Activated B cell treated with CpG ODN at 0.5 μM for 24 hours (primary cell): Measurements from ENCODE around the gene KANK2. TPM values are rescaled to one million over a fixed set of nuclear protein-coding genes. Genes with fewer than 3 reads are reported as not detected.

Source experiments
- ATAC-seq: fragments of 200-7000 bp; cut with Tn5 transposase; one replicate; pipeline ENCODE4 v1.10.0; 2021; ENCODE audit warnings: low read depth, mild to moderate bottlenecking, moderate library complexity
- CTCF ChIA-PET: fragments of 350-600 bp; sonication (Branson Sonifier 250); formaldehyde crosslinking; loops from one replicate; lab custom pipeline; 2021; ENCODE audit warnings: antibody characterized with exemption; lab: Charles Lee
- POLR2A ChIA-PET: fragments of 350-600 bp; sonication (Branson Sonifier 250); formaldehyde crosslinking; loops from one replicate; lab custom pipeline; 2021; ENCODE audit warnings: antibody characterized with exemption; lab: Charles Lee
- DNase-seq: peaks from one replicate; pipeline ENCODE4 v3.0.0; 2022
- H3K27ac Mint-ChIP-seq: one replicate; pipeline ENCODE4 v1.8.0; 2020; ENCODE audit warnings: mixed read lengths
- H3K27me3 Mint-ChIP-seq: one replicate; pipeline ENCODE4 v1.8.0; 2021; ENCODE audit warnings: mixed read lengths
- H3K36me3 Mint-ChIP-seq: one replicate; pipeline ENCODE4 v1.8.0; 2021; ENCODE audit warnings: low read depth, mixed read lengths
- H3K4me1 Mint-ChIP-seq: one replicate; pipeline ENCODE4 v1.8.0; 2021; ENCODE audit warnings: mixed read lengths
- H3K4me3 Mint-ChIP-seq: one replicate; pipeline ENCODE4 v1.8.0; 2020; ENCODE audit warnings: mild to moderate bottlenecking, mixed read lengths
- H3K9me3 Mint-ChIP-seq: one replicate; pipeline ENCODE4 v1.8.0; 2020; ENCODE audit warnings: mixed read lengths
- intact Hi-C: fragments of 100-400 bp; cut with micrococcal nuclease; formaldehyde crosslinking; loops from one replicate; pipeline ENCODE4 v1.15.1; 2024
- total RNA-seq: library from RNA; stranded (reverse); gene quantifications from 2 replicates; pipeline ENCODE4 v1.2.3, GENCODE V29; 2022
- TF ChIP-seq, protein P1 (sequence below): fragments of 200-600 bp; IDR thresholded peaks from one replicate; pipeline ENCODE4 v1.8.0; 2022; ENCODE audit warnings: antibody characterized with exemption, mild to moderate bottlenecking

The KANK2 gene
- total RNA-seq, 1 donor from 2014 or later = 3.3 TPM

DNA sequence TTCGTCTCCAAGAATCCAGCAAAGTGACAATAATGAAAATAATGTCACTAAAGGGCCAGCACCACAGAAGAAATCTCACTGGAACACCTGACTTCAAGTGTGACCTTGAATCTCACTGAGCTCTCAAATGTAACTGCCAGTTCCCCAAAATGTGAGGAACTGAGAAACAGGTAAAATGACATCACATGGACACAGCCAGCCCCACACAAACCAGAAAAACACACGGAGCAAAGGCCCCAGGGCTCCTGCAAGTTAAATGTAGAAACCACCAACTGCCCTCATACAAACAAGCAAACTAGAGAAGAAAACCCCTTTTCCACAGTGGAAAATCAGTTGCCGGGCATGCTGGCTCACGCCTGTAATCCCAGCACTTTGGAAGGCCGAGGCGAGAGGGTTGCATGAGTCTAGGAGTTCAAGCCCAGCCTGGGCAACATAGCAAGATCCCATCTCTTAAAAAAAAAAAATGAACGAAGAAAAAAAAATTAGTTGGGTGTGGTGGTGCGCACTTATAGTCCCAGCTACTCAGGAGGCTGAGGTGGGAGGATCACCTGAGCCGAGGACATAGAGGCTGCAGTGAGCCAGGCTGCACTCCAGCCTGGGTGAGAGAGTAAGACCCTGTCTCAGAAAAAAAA is 8.7 kb upstream of the KANK2 start:
- no peaks in the 10 kb centered on the region for H3K36me3 Mint-ChIP-seq
- H3K4me1 Mint-ChIP-seq = peaks cover 14% of the 10 kb centered on the region
- ChIA-PET POLR2A (interaction anchor here (2.5 kb wide), 1 partner anchor 170 kb away, joined by 7 read pairs; no protein-coding TSS in a partner anchor), CTCF (interaction anchor here (0.8 to 3.2 kb wide), 3 partner anchors 69 to 170 kb away, joined by 3 to 19 read pairs (median 4); no protein-coding TSS in a partner anchor)
- H3K27me3 Mint-ChIP-seq = peaks cover 3% of the 10 kb centered on the region
- TF ChIP-seq, protein P1, sequence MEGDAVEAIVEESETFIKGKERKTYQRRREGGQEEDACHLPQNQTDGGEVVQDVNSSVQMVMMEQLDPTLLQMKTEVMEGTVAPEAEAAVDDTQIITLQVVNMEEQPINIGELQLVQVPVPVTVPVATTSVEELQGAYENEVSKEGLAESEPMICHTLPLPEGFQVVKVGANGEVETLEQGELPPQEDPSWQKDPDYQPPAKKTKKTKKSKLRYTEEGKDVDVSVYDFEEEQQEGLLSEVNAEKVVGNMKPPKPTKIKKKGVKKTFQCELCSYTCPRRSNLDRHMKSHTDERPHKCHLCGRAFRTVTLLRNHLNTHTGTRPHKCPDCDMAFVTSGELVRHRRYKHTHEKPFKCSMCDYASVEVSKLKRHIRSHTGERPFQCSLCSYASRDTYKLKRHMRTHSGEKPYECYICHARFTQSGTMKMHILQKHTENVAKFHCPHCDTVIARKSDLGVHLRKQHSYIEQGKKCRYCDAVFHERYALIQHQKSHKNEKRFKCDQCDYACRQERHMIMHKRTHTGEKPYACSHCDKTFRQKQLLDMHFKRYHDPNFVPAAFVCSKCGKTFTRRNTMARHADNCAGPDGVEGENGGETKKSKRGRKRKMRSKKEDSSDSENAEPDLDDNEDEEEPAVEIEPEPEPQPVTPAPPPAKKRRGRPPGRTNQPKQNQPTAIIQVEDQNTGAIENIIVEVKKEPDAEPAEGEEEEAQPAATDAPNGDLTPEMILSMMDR = no peak
- H3K27ac Mint-ChIP-seq = peak overlapping the region; percentile 46
- DNase-seq (no peak), ATAC-seq (peak; percentile 64)
- intact Hi-C loops = loop anchor here (2.0 kb wide), 1 partner anchor 263 kb away; no protein-coding TSS in a partner anchor
- H3K9me3 Mint-ChIP-seq = no peaks in the 10 kb centered on the region
- H3K4me3 Mint-ChIP-seq = no peak overlapping the region

DNA sequence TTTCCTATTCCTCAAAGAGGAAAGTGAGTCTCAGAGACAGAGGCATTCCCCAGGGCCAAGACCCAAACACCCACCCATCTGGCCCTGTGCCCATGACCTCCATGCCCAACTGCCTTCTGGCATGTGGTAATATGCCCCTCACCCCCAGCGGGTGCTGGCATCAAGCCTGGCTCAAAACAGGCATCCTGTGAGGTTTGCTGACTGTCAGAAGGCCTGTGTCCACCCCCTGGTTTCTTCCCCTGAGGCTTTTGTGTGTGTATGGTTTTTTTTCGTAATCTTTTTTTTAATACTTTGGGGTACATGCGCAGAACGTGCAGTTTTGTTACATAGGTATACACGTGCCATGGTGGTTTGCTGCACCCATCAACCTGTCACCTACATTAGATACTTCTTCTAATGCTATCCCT is 7.6 kb upstream of the KANK2 start:
- H3K4me3 Mint-ChIP-seq = no peak overlapping the region
- intact Hi-C loops = loop anchor here (1.0 to 2.0 kb wide), 3 partner anchors 68 to 262 kb away; no protein-coding TSS in a partner anchor
- ChIA-PET CTCF (interaction anchor here (0.6 to 3.2 kb wide), 4 partner anchors 15 to 170 kb away, joined by 3 to 19 read pairs (median 14); no protein-coding TSS in a partner anchor), POLR2A (interaction anchor here (2.5 kb wide), 1 partner anchor 169 kb away, joined by 7 read pairs; no protein-coding TSS in a partner anchor)
- no peak overlapping the region for H3K27ac Mint-ChIP-seq
- H3K36me3 Mint-ChIP-seq = no peaks in the 10 kb centered on the region
- peaks cover 14% of the 10 kb centered on the region for H3K4me1 Mint-ChIP-seq
- no peaks in the 10 kb centered on the region for H3K9me3 Mint-ChIP-seq
- TF ChIP-seq, protein P1 = no peak
- ATAC-seq (no peak), DNase-seq (no peak)
- H3K27me3 Mint-ChIP-seq = peaks cover 3% of the 10 kb centered on the region

DNA sequence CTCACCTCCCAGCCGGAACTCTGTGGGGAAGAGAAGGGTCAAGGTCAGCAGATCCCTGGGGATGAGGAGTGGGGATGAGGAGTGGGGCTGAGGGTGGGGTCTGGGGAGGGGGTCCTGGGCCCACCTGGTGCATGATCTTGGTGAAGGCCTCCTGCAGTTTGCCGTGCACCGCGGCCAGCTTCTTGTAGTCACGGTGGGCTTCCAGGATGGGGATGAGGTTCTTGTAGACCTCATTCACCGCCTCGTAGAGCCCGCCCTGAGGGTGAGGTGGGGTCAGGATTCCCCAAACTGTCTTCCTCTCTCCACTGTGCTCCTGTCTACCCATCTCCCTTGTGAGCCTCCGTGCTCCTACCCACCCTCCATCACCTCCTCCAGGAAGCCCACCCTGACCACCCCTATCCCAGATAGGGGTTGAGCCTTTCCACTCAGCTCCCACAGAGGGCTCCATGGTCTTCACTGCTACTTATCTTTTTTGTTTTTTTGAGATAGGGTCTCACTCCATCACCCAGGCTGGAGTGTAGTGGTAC is 6.8 kb upstream of the KANK2 start:
- Mint-ChIP-seq H3K36me3 (no peaks in the 10 kb centered on the region), H3K4me1 (peaks cover 14% of the 10 kb centered on the region), H3K27ac (no peak overlapping the region), H3K4me3 (no peak overlapping the region), H3K9me3 (no peaks in the 10 kb centered on the region), H3K27me3 (peaks cover 3% of the 10 kb centered on the region)
- TF ChIP-seq, protein P1 = no peak
- POLR2A ChIA-PET = interaction anchor here (2.5 kb wide), 1 partner anchor 168 kb away, joined by 7 read pairs; no protein-coding TSS in a partner anchor
- ATAC-seq (no peak), DNase-seq (no peak)
- intact Hi-C loops = loop anchor here (1.0 to 2.0 kb wide), 3 partner anchors 67 to 261 kb away; no protein-coding TSS in a partner anchor
- CTCF ChIA-PET = interaction anchor here (1.9 to 3.2 kb wide), 3 partner anchors 67 to 169 kb away, joined by 11 to 19 read pairs (median 17); no protein-coding TSS in a partner anchor

DNA sequence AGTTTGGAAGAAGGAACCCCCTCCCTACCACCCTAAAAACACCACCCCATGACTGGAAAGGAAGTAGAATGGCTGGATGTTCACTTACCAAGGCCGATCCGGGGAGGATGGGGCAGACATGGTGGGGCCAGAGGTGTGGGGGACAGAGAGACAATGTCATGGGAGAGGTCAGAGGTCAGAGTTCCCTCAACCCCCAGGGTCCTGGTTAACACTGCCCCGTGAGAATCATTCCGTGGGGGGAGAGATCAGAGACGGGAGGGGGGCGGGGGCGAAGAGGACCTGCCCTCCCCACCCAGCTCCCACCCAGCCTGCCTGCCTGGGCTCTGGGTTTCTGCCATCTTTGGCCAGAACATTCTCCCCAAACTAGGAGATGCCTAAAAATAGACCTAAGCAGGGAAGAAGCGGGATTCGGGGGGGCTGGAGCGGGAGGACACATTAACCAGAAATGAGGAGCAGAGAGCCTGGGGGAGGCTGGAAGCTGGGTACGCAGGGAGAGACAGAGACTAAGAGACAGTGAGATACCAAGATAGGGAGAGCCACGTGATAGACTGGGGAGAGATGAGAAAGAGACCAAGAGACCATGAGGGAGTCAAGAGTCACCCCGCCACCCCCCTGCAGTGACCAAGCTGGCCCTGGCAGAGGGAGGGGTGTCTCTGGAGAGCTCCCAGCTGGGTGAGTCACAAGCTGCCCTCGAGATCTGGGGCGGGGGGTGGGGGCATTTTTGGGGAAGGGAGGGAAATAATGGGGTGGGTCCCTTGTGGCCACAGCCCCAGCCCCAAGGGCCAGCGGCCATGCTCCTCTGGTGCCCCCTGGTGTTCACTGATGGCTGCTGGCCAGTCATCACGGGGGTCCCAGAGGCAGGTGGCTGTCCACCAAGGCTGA is 6.1 kb upstream of the KANK2 start:
- no peaks in the 10 kb centered on the region for H3K36me3 Mint-ChIP-seq
- TF ChIP-seq, protein P1 = peak; percentile 52
- H3K4me3 Mint-ChIP-seq = no peak overlapping the region
- H3K27me3 Mint-ChIP-seq = peaks cover 3% of the 10 kb centered on the region
- DNase-seq (peak; percentile 38), ATAC-seq (peak; percentile 69)
- no peaks in the 10 kb centered on the region for H3K9me3 Mint-ChIP-seq
- peaks cover 14% of the 10 kb centered on the region for H3K4me1 Mint-ChIP-seq
- intact Hi-C loops = loop anchor here (1.0 to 2.0 kb wide), 4 partner anchors 66 to 261 kb away; no protein-coding TSS in a partner anchor
- CTCF ChIA-PET = interaction anchor here (1.9 to 3.2 kb wide), 3 partner anchors 66 to 168 kb away, joined by 11 to 19 read pairs (median 17); no protein-coding TSS in a partner anchor
- H3K27ac Mint-ChIP-seq = no peak overlapping the region
- POLR2A ChIA-PET = interaction anchor here (0.6 to 2.5 kb wide), 2 partner anchors 168 to 276 kb away, joined by 7 to 15 read pairs; no protein-coding TSS in a partner anchor
